GM21381 (cell line): ENCODE measurements around the gene TPCN2.

Source experiments
- ATAC-seq: cut with Tn5 transposase; IDR thresholded peaks from one replicate; pipeline ENCODE4 v1.9.1; 2021; ENCODE audit warnings: mild to moderate bottlenecking, moderate library complexity; ENCODE audit not compliant: unreplicated experiment

The TPCN2 gene

DNA sequence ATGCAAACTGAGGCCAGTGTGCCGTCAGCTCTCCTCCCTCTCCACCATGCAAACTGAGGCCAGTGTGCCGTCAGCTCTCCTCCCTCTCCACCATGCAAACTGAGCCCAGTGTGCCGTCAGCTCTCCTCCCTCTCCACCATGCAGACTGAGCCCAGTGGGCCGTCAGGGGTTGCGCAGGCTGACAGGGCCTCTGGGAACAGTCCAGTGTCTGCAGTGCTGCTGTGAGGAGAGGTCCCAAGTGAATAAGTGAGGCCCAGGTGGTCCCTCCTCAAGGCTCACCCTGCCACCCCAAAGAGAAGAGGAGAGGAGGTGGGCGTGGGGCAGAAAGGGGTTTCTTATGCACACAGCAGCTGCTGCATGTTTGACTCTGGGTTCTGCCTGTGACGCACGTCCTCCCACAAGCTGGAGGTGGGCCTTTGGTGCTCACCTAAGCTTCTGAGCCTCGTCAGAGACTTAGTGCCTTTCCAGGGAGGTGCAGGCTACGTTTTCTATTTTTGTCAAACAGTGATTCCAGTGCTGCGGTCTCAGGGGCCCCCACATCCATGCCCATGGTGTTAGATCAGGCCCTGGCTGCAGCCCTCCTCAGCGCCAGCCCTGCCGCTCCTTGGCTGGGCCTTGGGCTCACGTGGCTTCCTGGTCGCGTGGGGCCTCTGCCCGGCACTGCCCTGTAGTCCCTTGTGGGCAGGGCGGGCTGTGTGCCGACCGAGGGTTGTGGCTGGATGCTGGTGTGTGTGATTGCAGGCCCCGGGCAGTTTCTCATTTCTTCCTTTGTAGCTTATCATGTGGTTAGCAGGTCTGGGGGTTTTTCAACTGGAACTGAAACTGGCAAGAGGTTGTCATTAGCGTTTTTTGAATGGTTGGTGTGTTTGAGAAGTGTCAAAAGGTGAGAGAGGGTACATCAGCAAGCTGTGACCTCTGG lies 7.1 kb downstream of the TPCN2 start:
- peak; percentile 74 for ATAC-seq

DNA sequence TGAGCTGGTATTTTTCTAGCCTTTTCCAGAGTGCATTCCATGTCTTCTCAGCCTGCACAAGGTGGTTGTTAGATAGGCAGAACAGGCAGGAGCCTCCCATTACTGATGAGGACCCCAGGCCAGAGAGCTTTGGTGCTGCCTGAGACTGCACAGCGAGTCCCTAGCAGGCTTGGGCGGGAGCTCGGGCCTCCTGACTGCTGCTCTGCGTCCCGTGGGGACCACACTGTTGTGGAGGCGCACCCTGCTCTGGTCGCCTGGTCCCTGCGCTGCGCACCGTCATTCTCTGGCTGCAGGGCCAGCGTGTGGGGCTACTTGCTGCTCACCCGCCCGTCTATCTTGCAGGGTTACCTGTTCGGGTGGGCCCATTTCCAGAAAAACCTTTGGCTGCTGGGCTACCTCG lies 8.5 kb downstream of the TPCN2 start:
- ATAC-seq = no peak

DNA sequence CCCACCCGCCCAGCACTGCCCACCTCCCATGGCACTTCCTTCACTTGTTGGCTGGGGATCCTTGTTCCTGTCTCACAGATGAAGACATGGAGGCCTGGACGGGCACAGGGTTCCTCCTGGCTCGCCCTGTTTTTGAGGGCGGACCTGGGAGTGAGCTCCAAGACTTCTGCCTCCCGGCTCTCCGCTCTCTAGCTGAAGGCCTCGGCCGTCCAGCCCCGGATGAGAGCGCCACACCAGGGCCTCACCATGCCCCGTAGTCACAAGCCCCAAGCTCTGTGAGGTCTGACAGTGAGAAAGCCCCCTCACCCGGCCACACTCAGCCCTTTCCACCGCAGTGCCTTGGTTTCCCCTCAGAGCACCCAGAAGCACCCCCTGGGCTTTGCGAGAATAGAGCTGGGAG lies 9.1 kb downstream of the TPCN2 start:
- no peak for ATAC-seq

DNA sequence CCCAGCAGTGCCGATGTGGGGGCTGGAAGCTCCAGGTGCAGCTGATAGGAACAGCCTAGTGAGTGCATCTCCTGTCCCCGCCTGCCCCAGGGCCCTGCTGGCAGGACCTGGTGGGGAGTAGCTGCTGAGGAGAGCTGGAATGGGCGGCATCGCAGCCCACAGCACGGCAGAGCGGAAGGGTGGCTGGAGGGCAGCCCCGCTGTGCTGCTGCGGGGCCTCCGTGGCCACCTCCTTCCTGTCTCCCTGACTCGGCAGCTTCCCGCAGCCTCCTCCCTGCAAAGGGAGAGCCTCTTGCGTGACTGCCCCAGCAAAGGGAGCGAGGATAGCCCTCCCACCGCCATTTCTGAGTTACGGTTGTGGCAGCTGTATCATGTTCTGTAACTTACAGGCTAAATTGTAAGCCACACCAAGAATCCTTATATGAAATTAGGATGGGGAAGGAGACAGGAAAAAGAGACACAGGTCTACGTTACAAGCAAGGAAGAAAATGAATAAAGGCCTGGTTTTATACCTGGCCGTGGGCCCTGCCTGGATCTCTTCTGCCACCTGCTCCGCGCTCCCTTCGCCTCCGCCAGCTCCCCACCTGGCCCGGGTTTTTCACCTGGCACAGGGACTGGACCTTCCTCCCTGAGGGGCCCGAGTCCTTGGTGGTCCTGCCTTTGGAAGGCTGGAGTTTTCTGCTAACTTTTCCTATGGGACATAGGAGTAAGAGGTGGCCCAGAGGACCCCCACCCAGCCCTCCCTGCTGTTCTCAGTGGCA lies 10.0 kb downstream of the TPCN2 start:
- no peak for ATAC-seq

DNA sequence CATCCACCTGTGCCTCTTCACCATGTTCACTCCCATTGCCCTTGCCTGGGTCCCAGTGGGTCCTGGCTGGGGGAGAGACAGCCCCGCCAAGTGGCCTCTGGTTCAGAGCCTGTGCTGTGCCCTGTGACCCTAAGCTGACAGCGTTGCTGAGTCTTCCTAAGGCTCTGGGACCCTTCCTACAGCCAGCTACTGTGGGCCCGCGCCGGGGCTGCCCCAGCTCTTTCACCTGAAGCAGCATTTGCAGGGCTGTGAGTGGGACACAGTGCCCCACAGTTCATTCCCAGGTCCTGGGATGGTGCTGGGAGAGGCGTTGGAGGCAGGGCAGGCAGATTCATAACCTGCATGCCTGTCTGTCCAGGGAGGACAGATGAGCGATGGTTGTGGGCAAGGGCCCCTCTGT lies 10.7 kb downstream of the TPCN2 start:
- ATAC-seq = no peak

DNA sequence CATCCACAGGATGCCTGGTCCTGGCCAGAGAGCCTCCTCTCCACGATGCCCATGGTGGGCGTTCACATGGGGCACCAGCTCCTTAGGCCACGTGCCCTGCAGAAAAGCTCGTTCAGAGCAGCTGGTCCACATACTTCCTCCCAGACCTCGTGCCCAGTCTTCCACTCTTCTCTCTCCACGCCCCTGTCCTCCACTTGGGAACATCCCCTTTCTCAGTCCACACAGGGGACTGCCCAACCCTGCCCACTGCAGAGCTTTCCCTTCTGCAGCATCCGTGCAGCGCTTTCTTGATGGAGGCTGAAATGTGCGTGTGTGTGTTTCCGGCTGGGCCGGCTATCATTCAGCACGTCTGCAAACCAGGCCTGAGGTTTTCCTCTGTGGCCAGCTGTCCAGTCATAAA lies 11.3 kb downstream of the TPCN2 start:
- no peak for ATAC-seq

DNA sequence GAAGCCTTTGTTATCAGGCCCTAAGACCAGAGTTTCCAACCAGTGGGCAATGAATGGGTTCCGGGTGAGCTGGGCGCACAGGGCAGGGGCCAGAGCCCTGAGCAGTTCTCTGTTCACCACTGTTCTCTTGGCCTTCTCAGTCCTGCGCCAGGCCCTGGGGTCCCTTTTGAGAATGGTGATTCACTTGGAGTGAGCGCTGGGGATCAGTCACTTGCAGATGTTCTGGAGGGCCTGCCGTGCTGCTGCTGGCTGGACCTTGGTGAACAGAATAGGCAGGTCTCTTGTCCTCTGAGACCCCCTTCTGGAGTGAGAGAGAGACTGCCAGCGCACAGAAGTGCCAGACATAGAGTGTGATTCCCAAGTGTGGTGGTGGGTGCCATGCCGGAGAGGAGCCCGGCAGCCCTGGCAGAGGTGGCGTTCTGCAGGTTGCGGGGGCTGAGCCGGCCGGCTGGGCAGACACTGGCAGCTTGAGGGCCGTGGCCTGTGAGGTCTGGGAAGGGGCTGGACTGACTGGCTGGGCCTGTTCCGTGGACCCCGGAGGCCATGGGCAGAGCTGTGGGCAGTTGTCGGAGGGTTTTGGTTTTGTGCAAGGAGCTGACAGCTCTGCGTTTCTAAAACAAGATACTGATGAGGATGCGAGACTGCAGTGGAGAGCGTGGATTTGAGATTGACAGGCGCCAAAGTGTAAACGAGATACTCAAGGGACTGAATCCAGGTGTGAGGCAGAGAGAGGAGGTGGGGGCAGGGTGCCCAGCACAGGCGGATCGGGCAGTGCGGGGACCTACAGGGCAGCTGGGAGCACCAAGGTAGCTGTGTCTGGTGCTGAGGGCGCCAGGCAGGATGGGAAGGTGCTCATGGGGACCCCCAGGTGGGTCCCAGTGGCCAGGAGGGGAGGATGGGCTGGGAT lies 12.3 kb downstream of the TPCN2 start:
- ATAC-seq = no peak

DNA sequence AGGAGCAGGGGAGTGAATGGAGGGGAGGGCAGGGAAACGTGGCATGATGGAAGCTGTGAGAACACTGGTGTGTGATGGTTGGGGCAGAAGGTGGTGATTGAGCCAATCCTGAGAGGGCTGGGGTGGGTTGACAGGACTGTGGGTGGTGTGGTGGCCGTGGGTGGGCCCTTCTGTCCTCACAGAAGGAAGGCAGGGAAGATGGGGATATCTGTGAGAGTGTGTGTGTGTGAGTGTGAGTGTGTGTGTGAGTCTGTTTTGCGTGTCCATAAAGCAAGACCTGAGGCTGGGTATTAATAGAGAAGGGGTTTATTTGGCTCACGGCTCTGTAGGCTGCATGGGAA lies 13.0 kb downstream of the TPCN2 start:
- ATAC-seq = no peak

DNA sequence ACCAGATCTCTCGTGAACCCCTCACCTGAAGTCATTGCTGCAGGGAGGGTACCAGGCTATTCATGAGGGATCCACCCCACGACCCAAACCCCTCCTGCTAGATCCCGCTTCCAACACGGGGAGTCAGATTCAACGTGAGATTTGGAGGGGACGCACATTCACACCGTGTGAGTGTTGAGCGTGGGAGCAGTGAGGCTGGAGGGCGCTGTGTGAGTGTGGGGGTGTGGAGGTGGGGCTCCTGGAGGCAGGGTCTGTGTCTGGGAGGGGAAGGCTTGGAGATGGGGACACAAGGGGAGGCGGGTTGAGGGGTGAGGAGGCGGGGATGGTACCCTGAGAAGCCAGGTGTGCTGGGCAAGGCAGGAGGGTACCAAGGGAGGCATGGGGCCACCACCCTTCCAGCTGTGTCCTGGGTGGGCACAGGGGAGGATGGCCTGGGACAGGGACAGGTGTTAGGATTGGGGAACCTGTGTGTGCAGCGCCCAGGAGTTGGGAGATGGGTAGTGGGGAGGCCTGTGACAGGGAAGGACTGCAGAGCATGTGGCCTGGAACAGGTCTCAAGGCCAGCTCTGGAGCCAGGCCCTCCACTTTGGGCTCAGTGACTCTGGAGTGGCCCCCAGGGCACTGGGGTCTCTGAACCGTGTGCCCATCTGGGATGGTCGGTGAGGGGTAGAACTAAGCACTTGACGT lies 13.6 kb downstream of the TPCN2 start:
- no peak for ATAC-seq

DNA sequence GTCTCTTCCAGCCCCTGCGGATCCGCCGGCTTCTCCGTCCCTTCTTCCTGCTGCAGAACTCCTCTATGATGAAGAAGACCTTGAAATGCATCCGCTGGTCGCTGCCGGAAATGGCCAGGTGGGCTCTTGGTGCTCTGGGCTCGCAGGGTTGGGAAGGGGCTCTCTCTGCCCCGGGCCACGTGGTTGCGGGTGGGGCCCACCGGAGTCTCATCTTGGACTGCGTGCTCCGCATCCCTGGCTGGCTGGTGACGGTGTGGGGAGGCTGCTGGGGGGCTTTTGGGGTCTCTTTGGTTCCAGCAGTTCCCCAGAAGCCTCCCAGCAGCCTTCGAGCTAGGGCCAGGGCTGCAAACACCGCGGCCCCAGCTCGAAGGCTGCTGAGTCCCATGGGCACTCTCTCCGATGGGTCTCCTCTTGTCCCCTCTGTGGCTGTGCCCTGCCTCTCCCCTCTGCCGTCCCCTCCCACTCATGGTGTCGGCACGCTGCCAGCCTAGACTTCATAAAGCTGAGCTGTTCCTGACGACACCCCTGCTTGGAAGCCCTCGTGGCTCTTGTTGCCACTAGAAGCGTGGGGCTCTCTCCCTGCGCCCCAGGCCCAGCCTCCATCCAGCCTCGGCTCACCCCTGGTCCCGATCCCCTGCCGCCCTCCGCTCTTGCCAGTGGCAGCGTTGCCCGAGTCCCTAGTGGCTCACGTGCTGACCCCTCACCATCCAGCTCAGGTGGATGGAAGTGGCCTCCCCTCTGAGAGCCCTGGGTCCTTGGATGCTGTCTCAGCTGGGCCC lies 14.3 kb downstream of the TPCN2 start:
- ATAC-seq = no peak

DNA sequence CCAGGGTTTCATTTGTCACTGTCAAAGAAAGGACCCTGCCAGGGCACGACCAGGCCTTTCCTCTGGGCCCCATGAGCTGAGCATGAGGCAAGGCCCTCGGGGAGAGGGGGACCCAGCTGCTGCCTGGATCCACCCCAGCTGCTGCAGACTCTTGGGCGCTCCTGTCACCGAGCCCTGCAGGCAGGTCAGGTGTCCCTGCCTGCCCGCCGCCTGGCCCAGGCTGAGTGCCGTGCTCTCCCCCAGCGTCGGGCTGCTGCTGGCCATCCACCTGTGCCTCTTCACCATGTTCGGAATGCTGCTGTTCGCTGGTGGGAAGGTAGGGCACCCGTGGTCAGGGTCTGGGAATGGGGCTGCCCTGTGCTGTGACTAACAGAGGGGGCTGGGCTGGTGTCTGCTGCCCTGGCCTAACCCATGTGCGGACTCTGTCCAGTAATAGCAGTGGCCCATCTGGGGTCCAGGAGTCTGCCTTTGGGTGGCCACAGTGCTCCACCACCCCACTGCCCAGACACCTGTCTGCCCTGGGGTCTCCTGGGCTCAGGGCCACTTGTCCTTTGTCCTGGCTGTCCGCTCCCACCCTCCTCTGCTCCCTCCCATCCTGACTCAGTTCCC lies 15.0 kb downstream of the TPCN2 start:
- no peak for ATAC-seq

DNA sequence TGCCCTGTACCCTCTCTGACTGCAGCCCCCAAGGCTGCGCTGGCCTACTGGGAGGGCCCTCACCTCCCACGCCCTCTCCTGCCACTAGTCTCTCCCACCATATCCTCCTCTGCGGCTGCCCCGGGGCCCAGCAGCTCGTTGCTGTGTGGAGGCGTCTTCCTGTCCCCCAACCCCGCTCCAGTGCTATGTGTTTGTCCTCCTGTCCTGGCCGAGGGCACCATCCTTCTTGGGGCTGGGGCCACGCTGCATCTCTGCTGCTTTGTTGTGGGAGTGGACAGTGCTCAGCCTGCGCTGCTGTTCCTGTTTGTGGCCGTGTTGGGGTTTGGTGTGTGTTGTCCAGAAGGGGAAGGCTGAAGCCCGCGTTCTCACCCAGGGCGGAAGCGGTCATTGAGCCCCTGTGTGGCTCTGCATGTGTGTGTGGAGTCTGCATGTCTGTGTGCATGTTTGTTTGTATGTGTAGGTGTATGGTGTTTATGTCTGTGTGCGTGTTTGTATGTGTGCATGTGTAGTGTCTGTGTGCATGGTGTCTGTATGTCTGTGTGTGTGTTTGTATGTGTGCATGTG lies 15.7 kb downstream of the TPCN2 start:
- ATAC-seq = no peak

DNA sequence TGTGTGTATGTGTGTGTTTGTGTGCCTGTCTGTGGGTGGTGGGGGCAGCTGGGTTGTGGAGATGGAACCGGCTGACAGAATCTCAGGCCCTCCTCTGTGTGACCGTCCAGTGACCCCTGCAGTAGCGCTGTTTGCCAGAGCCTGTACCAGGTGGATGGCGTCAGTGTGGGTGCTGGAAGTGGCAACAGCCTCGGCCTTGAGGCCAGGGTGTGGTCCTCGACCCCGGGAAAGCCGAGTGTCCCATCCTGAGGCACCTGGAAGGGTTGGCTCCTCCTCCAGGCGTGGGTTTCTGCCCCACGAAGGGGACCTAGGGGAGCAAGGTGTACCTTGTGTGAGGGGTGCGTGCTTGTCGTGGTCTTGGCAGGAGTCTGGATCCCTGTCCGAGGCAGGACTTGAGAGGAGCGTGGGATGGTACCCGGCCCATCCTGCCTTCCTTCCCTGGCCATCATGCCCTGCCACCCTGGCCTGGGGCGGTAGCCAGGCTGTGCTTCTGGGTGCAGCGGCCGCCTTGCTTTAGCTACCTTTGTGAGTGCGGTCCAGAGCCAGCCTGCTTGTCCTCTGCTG lies 16.5 kb downstream of the TPCN2 start:
- ATAC-seq = no peak

DNA sequence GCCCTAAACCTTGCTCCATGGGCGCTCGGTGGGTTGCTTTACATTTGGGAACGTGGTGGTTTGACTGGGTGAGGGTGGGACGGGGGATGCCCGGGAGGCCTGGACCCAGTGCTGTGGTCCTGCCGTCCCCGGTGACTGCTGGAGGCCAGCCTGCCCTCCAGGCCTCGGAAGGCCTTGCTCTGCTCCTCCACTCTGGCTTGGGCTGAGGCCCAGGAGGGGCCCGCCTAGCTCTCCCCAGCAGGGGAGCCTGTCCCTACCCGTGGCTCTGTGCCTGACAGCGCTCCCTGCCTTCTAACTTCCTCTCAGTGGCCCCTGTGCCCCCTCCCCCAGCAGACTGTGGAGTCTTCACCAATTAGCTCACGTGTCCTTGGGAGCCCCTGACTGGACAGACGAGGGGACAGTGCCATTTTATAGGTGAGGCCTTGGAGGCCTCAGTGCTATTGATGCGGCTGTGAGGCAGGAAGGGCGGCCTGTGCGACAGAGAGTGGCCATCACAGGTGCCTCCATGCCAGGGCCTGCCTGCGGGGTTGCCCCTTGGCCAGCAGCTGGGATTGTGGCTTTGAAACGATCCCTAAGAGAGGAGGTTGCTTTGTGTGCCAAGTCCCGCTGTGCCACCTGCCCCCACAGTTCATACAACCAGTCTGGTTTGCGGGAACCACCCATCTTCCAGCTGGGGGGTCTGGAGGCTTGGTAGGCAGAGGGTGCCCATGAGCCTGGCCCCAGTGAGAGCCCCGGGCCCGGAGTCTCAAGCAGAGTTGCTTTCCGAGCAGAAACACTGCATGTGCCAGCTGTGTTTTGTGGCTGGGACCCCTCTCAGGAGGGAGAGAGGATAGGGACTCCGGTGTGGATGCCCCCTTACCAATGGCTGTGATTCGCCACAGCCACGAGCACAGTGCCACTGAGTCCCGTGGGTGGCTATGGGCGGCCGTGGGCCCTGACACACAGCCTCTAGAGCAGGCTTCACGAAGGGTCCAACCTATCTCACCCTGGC lies 17.7 kb downstream of the TPCN2 start:
- ATAC-seq = no peak

DNA sequence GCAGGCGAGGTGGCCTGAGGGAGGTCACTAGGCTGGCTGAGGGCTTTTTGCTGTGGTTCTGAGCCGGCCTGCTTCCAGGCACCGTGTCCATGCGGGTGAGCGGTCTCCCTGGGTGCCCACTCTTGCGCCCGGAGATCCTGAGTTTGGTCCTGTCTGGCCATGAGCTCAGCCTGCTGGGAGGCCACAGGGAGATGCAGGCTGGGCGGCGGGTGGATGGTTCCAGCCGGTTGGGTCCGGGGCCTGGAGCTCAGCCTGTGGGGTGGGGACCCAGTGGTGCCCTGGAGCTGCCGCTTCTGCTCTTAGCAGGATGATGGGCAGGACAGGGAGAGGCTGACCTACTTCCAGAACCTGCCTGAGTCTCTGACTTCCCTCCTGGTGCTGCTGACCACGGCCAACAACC lies 18.5 kb downstream of the TPCN2 start:
- no peak for ATAC-seq

DNA sequence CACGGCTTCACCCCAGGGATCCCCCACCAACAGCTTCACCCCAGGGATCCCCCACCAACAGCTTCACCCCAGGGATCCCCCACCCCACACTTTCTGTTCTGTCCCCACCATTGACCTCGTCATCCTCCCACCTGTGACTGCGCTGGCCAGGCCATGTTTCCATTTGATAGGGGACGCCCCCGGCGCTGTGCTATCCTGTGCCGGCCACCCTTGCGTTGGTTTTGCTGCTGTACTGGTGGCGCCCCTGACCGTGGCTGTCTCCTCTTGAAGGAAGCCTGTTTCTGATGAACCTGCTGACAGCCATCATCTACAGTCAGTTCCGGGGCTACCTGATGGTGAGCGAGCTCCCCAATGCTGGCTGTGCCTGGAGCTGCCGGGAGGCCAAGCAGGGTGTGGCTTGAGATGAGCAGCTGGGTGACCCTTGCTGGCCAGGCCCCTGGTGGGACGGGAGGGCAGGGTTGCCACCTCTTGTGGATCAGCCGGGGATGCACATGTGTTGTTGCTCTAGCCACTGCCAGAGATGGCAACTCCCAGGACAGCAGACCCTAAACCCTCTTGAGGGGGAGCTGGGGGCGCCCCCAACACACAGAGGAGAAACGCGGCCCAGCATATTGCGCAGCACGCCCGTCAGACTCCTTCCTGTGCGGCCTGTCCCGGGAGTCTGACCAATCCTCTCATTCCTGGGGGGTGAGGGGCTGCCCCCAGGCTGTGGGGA lies 22.5 kb downstream of the TPCN2 start:
- no peak for ATAC-seq

DNA sequence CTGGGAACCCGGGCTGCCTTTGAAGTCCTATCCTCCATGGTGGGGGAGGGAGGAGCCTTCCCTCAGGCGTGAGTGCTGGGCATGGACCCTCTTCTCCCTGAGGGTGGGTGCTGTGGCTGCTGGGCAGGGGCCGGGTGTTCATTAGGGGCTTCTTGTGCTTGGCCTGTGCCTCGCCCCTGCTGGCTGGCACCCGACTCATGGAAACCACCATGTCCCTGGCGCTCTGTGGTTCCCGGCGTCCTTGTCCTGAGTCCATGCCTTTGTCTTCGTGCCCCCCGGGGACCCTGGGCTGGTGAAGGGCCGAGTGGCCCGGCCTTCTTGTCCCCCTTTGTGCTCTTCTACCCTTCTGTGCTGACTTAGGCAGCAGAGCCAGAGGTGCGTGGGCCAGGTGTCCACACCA lies 23.2 kb downstream of the TPCN2 start:
- ATAC-seq = no peak
